ENCODE results near the gene PRDM11. TPM values are rescaled to one million over a fixed set of nuclear protein-coding genes. Genes with fewer than 3 reads are reported as not detected.
A peak's percentile ranks its signal among the peaks of the same experiment; 100 is the strongest.

The PRDM11 gene
- total RNA-seq, 1 experiment from 2014 or later: 27.4 TPM

DNA sequence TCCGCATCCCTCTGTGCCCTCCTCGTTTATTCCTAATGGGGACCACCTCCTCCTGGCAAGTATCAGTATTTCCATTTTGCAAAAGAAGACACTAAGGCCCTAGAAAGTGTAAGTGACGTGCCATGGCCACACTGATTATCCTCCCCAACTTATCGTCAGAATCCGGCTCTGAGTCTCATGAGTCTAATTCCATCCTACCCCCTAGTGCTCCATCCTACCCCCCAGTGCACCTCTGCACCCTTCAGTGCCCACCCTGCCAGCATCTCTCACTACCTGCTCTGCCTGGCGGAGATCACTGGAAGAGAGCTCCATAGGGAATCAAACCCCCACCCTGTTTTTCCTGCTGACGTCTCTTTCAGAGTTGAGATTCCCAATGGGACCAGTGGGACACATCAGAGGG, 31.8 kb downstream of the PRDM11 start:
- Histone ChIP-seq H3K4me1 (ENCODE audit: control insufficient read depth, insufficient read depth, low read length) (peaks cover 15% of the 10 kb centered on the region), H3K4me3 (ENCODE audit: low read depth in 2 of 2, low read length in 2 of 2) (no peak overlapping the region), H3K36me3 (ENCODE audit: control insufficient read depth, insufficient read depth, low read length) (no peaks in the 10 kb centered on the region), H3K9me3 (ENCODE audit: control insufficient read depth, insufficient read depth, low read depth, low read length) (no peaks in the 10 kb centered on the region), H3K27me3 (ENCODE audit: control insufficient read depth, insufficient read depth, low read length) (0 out of 2 replicates have a peak, but pooled peaks cover 2% of the 10 kb centered on the region), H3K27ac (ENCODE audit: low read length) (no peak overlapping the region)
- no peak for ATAC-seq
- intact Hi-C loops (cut with micrococcal nuclease; ENCODE audit: unreplicated experiment): no loop called here
- in situ Hi-C loops (cut with HindIII; ENCODE audit: low pct_unique_long_range_greater_than_20kb, low sequenced_read_pairs): no loop called here
- DNase-seq (ENCODE audit: low read depth, low spot score): no peak
- BruUV-seq (replicated peaks): no TSS peak
- TF ChIP-seq, protein P1, sequence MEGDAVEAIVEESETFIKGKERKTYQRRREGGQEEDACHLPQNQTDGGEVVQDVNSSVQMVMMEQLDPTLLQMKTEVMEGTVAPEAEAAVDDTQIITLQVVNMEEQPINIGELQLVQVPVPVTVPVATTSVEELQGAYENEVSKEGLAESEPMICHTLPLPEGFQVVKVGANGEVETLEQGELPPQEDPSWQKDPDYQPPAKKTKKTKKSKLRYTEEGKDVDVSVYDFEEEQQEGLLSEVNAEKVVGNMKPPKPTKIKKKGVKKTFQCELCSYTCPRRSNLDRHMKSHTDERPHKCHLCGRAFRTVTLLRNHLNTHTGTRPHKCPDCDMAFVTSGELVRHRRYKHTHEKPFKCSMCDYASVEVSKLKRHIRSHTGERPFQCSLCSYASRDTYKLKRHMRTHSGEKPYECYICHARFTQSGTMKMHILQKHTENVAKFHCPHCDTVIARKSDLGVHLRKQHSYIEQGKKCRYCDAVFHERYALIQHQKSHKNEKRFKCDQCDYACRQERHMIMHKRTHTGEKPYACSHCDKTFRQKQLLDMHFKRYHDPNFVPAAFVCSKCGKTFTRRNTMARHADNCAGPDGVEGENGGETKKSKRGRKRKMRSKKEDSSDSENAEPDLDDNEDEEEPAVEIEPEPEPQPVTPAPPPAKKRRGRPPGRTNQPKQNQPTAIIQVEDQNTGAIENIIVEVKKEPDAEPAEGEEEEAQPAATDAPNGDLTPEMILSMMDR (IDR thresholded peaks at IDR 0.05): no peak
- TF ChIP-seq, protein P2, sequence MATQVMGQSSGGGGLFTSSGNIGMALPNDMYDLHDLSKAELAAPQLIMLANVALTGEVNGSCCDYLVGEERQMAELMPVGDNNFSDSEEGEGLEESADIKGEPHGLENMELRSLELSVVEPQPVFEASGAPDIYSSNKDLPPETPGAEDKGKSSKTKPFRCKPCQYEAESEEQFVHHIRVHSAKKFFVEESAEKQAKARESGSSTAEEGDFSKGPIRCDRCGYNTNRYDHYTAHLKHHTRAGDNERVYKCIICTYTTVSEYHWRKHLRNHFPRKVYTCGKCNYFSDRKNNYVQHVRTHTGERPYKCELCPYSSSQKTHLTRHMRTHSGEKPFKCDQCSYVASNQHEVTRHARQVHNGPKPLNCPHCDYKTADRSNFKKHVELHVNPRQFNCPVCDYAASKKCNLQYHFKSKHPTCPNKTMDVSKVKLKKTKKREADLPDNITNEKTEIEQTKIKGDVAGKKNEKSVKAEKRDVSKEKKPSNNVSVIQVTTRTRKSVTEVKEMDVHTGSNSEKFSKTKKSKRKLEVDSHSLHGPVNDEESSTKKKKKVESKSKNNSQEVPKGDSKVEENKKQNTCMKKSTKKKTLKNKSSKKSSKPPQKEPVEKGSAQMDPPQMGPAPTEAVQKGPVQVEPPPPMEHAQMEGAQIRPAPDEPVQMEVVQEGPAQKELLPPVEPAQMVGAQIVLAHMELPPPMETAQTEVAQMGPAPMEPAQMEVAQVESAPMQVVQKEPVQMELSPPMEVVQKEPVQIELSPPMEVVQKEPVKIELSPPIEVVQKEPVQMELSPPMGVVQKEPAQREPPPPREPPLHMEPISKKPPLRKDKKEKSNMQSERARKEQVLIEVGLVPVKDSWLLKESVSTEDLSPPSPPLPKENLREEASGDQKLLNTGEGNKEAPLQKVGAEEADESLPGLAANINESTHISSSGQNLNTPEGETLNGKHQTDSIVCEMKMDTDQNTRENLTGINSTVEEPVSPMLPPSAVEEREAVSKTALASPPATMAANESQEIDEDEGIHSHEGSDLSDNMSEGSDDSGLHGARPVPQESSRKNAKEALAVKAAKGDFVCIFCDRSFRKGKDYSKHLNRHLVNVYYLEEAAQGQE (IDR thresholded peaks at IDR 0.05; ENCODE audit: insufficient read depth in 1 of 2, low read depth in 2 of 2, low read length in 1 of 2): no peak
- TF ChIP-seq SIN3A (IDR thresholded peaks at IDR 0.05; ENCODE audit: borderline replicate concordance, insufficient read depth, low read depth, low read length): no peak
- TF ChIP-seq TCF7L2 (IDR thresholded peaks at IDR 0.05; ENCODE audit: low read depth, low read length): no peak
- TF ChIP-seq POLR2AphosphoS5 (IDR thresholded peaks at IDR 0.05; ENCODE audit: low read depth, low read length): no peak
- ChIA-PET POLR2A (no interaction called here), CTCF (no interaction called here)

DNA sequence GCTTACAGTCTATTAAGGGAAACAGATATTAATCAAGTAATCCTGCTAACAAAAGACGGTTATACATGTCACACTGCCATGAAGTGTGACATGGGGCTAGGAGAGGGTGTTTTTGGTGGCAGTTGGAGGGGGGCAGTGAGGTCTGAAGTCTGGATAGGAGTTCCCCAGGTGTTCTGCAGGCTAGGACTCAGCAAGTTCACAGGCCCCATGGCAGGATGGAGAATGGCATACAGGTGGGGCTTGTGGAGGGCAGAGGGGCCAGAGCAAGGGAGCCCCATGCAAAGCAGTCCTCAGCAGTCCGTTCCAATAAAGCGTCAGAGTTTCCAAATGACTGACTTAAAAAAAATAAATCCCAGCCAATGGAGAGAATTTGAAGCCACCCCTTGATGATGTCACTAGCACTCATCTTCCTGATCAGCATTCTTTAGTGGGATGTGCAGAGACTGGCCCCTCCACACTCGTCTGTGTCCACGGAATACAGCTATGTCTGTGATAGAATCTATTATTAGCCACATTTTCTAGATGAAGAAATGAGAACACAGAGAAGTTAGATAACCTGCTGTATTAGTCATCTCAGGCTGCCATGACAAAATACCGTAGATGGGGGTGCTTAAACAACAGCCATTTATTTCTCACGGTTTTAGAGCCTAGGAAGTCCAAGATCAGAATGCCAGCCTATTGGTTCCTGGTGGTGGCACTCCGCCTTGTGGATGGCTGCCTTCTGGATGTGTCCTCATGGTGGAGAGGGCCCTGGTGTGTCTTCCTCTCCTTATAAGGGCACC, 32.6 kb downstream of the PRDM11 start:
- no peak overlapping the region for H3K4me3 ChIP-seq (ENCODE audit: low read depth in 2 of 2, low read length in 2 of 2)
- no TSS peak for BruUV-seq (replicated peaks)
- H3K27me3 ChIP-seq (ENCODE audit: control insufficient read depth, insufficient read depth, low read length): 0 out of 2 replicates have a peak, but pooled peaks cover 2% of the 10 kb centered on the region
- peak overlapping the region; percentile 66; the same call in 1 of the 2 replicates for H3K27ac ChIP-seq (ENCODE audit: low read length)
- POLR2A ChIA-PET: no interaction called here
- H3K4me1 ChIP-seq (ENCODE audit: control insufficient read depth, insufficient read depth, low read length): peaks cover 15% of the 10 kb centered on the region
- intact Hi-C loops (cut with micrococcal nuclease; ENCODE audit: unreplicated experiment): no loop called here
- no peaks in the 10 kb centered on the region for H3K36me3 ChIP-seq (ENCODE audit: control insufficient read depth, insufficient read depth, low read length)
- CTCF ChIA-PET: no interaction called here
- ATAC-seq (no peak), DNase-seq (ENCODE audit: low read depth, low spot score) (no peak)
- TF ChIP-seq POLR2AphosphoS5 (IDR thresholded peaks at IDR 0.05; ENCODE audit: low read depth, low read length): no peak
- TF ChIP-seq, protein P2 (IDR thresholded peaks at IDR 0.05; ENCODE audit: insufficient read depth in 1 of 2, low read depth in 2 of 2, low read length in 1 of 2): no peak
- TF ChIP-seq SIN3A (IDR thresholded peaks at IDR 0.05; ENCODE audit: borderline replicate concordance, insufficient read depth, low read depth, low read length): no peak
- TF ChIP-seq, protein P1 (IDR thresholded peaks at IDR 0.05): no peak
- no peaks in the 10 kb centered on the region for H3K9me3 ChIP-seq (ENCODE audit: control insufficient read depth, insufficient read depth, low read depth, low read length)
- in situ Hi-C loops (cut with HindIII; ENCODE audit: low pct_unique_long_range_greater_than_20kb, low sequenced_read_pairs): no loop called here
